Endothelial cell of umbilical vein (primary cell): Measurements from ENCODE around the gene CORO7. TPM values are rescaled to one million over a fixed set of nuclear protein-coding genes. Genes with fewer than 3 reads are reported as not detected.

Experiments
- BruUV-seq: library from RNA; stranded (reverse); fragments of 400-500 nt; replicated peaks from 2 replicates; lab custom pipeline; 2021; lab: Mats Ljungman, UMichigan
- CTCF ChIA-PET: fragments of 300-600, 350-600 bp; sonication (Branson Sonifier 250); formaldehyde crosslinking; loops from one replicate; lab custom pipeline; 2021; ENCODE audit warnings: antibody characterized with exemption, inconsistent platforms; lab: Charles Lee
- POLR2A ChIA-PET: fragments of 300-600, 350-600 bp; sonication (Branson Sonifier 250); formaldehyde crosslinking; loops from one replicate; lab custom pipeline; 2021; ENCODE audit warnings: antibody characterized with exemption, inconsistent platforms; lab: Charles Lee
- DNase-seq: peaks from one replicate; pipeline ENCODE4 v3.0.0-alpha.2; 2011; ENCODE audit warnings: low read depth, low spot score
- FAIRE-seq: peaks from 2 replicates; lab custom pipeline; 2011; peaks lifted over from hg19 to GRCh38; lab: Jason Lieb, UNC
- H2AFZ ChIP-seq: 2 replicates; pipeline ENCODE4 v1.6.0; 2012; ENCODE audit warnings: low read depth, low read length, control low read depth, inconsistent platforms
- H3K27ac ChIP-seq: 2 replicates; pipeline ENCODE4 v1.5.1; 2011; ENCODE audit warnings: low read depth, mild to moderate bottlenecking, control low read depth, low read length, moderate library complexity; ENCODE audit not compliant: insufficient read depth
- H3K27me3 ChIP-seq, 2 experiments: 2 replicates each; pipeline versions ENCODE4 v1.6.0 to v1.6.1; 2011; ENCODE audit warnings: low read length in 2 of 2, mixed read lengths in 1 of 2; ENCODE audit not compliant: control insufficient read depth in 2 of 2, insufficient read depth in 2 of 2
- H3K36me3 ChIP-seq, 2 experiments: 2 replicates in 1 of 2; 3 replicates in 1 of 2; pipeline ENCODE4 v1.5.1; 2011; ENCODE audit warnings: low read length in 2 of 2, mild to moderate bottlenecking in 1 of 2, moderate library complexity in 1 of 2; ENCODE audit not compliant: control insufficient read depth in 2 of 2, insufficient read depth in 2 of 2; ENCODE audit errors: extremely low read depth in 1 of 2
- H3K4me1 ChIP-seq: 3 replicates; pipeline ENCODE4 v1.5.1; 2011; ENCODE audit warnings: mild to moderate bottlenecking, low read length; ENCODE audit not compliant: control insufficient read depth, insufficient read depth; ENCODE audit errors: extremely low read depth
- H3K4me2 ChIP-seq: 2 replicates; pipeline ENCODE4 v1.6.1; 2011; ENCODE audit warnings: low read length, control low read depth, mixed read lengths; ENCODE audit not compliant: insufficient read depth
- H3K4me3 ChIP-seq, 3 experiments: fragments of 200-600 bp in 1 of 3; sonication (generic), shearing (Covaris generic) in 1 of 3; replicated peaks in 1 of 3; 2 replicates each; pipeline ENCODE4 v1.5.1; 2011 to 2016; ENCODE audit warnings: control low read depth in 3 of 3, low read length in 3 of 3, mild to moderate bottlenecking in 2 of 3, inconsistent platforms in 1 of 3, low read depth in 1 of 3, moderate library complexity in 1 of 3; ENCODE audit not compliant: insufficient read depth in 1 of 3
- H3K79me2 ChIP-seq: 2 replicates; pipeline ENCODE4 v1.6.0; 2012; ENCODE audit warnings: low read length, inconsistent platforms; ENCODE audit not compliant: control insufficient read depth, insufficient read depth
- H3K9ac ChIP-seq: replicated peaks from 2 replicates; pipeline ENCODE3; 2011; ENCODE audit warnings: low read length, control low read depth; ENCODE audit not compliant: insufficient read depth; ENCODE audit errors: extremely low read depth
- H3K9me1 ChIP-seq: replicated peaks from 3 replicates; pipeline ENCODE4 v1.6.0; 2011; ENCODE audit warnings: mild to moderate bottlenecking, low read length; ENCODE audit not compliant: control insufficient read depth, insufficient read depth; ENCODE audit errors: extremely low read depth
- H3K9me3 ChIP-seq: replicated peaks from 2 replicates; pipeline ENCODE4 v1.5.1; 2012; ENCODE audit warnings: low read length, inconsistent platforms; ENCODE audit not compliant: control insufficient read depth, insufficient read depth
- H4K20me1 ChIP-seq: replicated peaks from 2 replicates; pipeline ENCODE3; 2011; ENCODE audit warnings: mild to moderate bottlenecking, low read length; ENCODE audit not compliant: control insufficient read depth, insufficient read depth; ENCODE audit errors: extremely low read depth
- EZH2 ChIP-seq: IDR thresholded peaks from 2 replicates; pipeline ENCODE4 v1.6.1; 2012; ENCODE audit warnings: borderline replicate concordance, low read depth, mild to moderate bottlenecking, moderate library complexity, low read length, inconsistent platforms; ENCODE audit not compliant: severe bottlenecking
- FOS ChIP-seq: IDR thresholded peaks from 2 replicates; pipeline ENCODE4 v1.6.1; 2011; ENCODE audit warnings: mild to moderate bottlenecking, low read length, moderate library complexity, borderline replicate concordance; ENCODE audit not compliant: insufficient read depth
- GATA2 ChIP-seq: IDR thresholded peaks from 2 replicates; pipeline ENCODE4 v1.7.0; 2011; ENCODE audit warnings: low read depth, mild to moderate bottlenecking, moderate library complexity, mixed read lengths, low read length; ENCODE audit not compliant: insufficient read length, insufficient read depth
- JUN ChIP-seq: IDR thresholded peaks from 2 replicates; pipeline ENCODE4 v1.6.1; 2011; ENCODE audit warnings: borderline replicate concordance, low read depth; ENCODE audit not compliant: insufficient read length, insufficient read depth
- MAX ChIP-seq: IDR thresholded peaks from 2 replicates; pipeline ENCODE4 v1.6.1; 2011; ENCODE audit not compliant: insufficient read depth, insufficient read length
- MYC ChIP-seq: IDR thresholded peaks from one replicate; pipeline ENCODE4 v1.6.1; 2011; ENCODE audit warnings: mild to moderate bottlenecking, low read depth, low read length
- POLR2A ChIP-seq: IDR thresholded peaks from 2 replicates; pipeline ENCODE4 v1.6.1; 2012; ENCODE audit warnings: low read depth, mild to moderate bottlenecking, control low read depth, low read length
- POLR2AphosphoS5 ChIP-seq: IDR thresholded peaks from 2 replicates; pipeline ENCODE4 v1.6.1; 2012; ENCODE audit warnings: low read depth, mild to moderate bottlenecking, control low read depth, low read length, moderate library complexity; ENCODE audit not compliant: insufficient read depth
- dilution Hi-C: fragments of 300-500 bp; cut with MboI; formaldehyde crosslinking; loops from one replicate; pipeline ENCODE4 v1.15.0; 2019; ENCODE audit warnings: low sequenced_read_pairs; ENCODE audit not compliant: extremely low pct_ligation_motif_present
- intact Hi-C: fragments of 100-400 bp; cut with micrococcal nuclease; formaldehyde crosslinking; loops from one replicate; pipeline ENCODE4 v1.10.0; 2022
- polyA plus RNA-seq, 4 experiments: library from polyadenylated mRNA; depleted of rRNA in 3 of 4; stranded (reverse) in 3 of 4; unstranded in 1 of 4; fragments of >200 nt; gene quantifications; 2 replicates each; pipeline versions ENCODE4 v1.2.1 to v1.2.3, GENCODE V29; 2011 to 2012; ENCODE audit warnings: missing spikeins in 1 of 4
- total RNA-seq: library from RNA; stranded (reverse); gene quantifications from 2 replicates; pipeline ENCODE4 v1.2.3, GENCODE V29; 2021
- TF ChIP-seq, protein P1 (sequence below), 2 donors: IDR thresholded peaks; 1 replicate in 1 of 2; 2 replicates in 1 of 2; pipeline ENCODE4 v1.5.1; 2011; ENCODE audit warnings: low read length in 2 of 2, mild to moderate bottlenecking in 2 of 2, moderate library complexity in 2 of 2, control low read depth in 1 of 2, inconsistent platforms in 1 of 2, low read depth in 1 of 2; ENCODE audit not compliant: insufficient read depth in 1 of 2; ENCODE audit errors: extremely low read depth in 1 of 2

CORO7 gene
- total and polyA plus RNA-seq, 2 donors (not counting 3 experiments of a cell fraction or from before 2014, with no cell fraction given) = 42.5 to 72.3 TPM

- Histone ChIP-seq H3K4me2 (peak overlapping the region; percentile 81), H3K79me2 (peaks cover 40% of the 10 kb centered on the region), H3K9me3 (no peaks in the 10 kb centered on the region), H3K36me3 (peaks cover 0 to 2% of the 10 kb centered on the region in 2 experiments), H3K4me3 (peak overlapping the region; percentile 64 to 84 (median 81)), H3K27me3 (no peaks in the 10 kb centered on the region), H3K27ac (no peak overlapping the region), H4K20me1 (no peaks in the 10 kb centered on the region), H3K4me1 (peaks cover 16% of the 10 kb centered on the region), H2AFZ (no peak overlapping the region), H3K9ac (peak overlapping the region; percentile 94), H3K9me1 (no peaks in the 10 kb centered on the region)
- intact Hi-C loops (loop anchor here (5.0 kb wide), 1 partner anchor 50 kb away; the partner anchor contains the start of gene HMOX2), dilution Hi-C loops (no loop called here)
- CTCF ChIA-PET = no interaction called here
- POLR2A ChIA-PET = no interaction called here
- TF ChIP-seq GATA2 (no peak), MAX (no peak), EZH2 (no peak), MYC (no peak), POLR2AphosphoS5 (no peak), FOS (no peak), JUN (no peak), POLR2A (no peak)
- TF ChIP-seq, protein P1, sequence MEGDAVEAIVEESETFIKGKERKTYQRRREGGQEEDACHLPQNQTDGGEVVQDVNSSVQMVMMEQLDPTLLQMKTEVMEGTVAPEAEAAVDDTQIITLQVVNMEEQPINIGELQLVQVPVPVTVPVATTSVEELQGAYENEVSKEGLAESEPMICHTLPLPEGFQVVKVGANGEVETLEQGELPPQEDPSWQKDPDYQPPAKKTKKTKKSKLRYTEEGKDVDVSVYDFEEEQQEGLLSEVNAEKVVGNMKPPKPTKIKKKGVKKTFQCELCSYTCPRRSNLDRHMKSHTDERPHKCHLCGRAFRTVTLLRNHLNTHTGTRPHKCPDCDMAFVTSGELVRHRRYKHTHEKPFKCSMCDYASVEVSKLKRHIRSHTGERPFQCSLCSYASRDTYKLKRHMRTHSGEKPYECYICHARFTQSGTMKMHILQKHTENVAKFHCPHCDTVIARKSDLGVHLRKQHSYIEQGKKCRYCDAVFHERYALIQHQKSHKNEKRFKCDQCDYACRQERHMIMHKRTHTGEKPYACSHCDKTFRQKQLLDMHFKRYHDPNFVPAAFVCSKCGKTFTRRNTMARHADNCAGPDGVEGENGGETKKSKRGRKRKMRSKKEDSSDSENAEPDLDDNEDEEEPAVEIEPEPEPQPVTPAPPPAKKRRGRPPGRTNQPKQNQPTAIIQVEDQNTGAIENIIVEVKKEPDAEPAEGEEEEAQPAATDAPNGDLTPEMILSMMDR (IDR thresholded peaks at IDR 0.05; ENCODE audit: extremely low read depth in 1 of 2, insufficient read depth in 1 of 2, low read depth in 1 of 2, low read length in 2 of 2) = no peak
- no TSS peak for BruUV-seq
- no peak for DNase-seq
- peak; percentile 67 for FAIRE-seq
Measured at GRCh38 chr16:4426722-4427372, 10.5 kb upstream of the CORO7 start.
